Stimulated activated CD8-positive, alpha-beta memory T cell treated with anti-CD3 and anti-CD28 coated beads, Interleukin-12 subunit alpha, Interleukin-12 subunit beta, amount 100 ng/mL, for 1 hour (primary cell): ENCODE measurements around the gene PHACTR1.

Experiments
- DNase-seq: peaks from one replicate; pipeline ENCODE4 v3.0.0-alpha.2; 2020; ENCODE audit warnings: low read depth

The PHACTR1 gene

GRCh38 chr6:13072686-13073347, 356.2 kb downstream of the PHACTR1 start:
- DNase-seq, result no peak

GRCh38 chr6:13074415-13075140, 358.0 kb downstream of the PHACTR1 start:
- DNase-seq, result no peak

GRCh38 chr6:13075141-13075845, 358.7 kb downstream of the PHACTR1 start:
- DNase-seq, result no peak

- no peak for DNase-seq
These were observed 360.0 kb downstream of the PHACTR1 start for GRCh38 chr6:13076575-13076974.

- no peak for DNase-seq
These were observed 360.6 kb downstream of the PHACTR1 start for GRCh38 chr6:13077117-13077516.

- no peak for DNase-seq
These were observed 362.6 kb downstream of the PHACTR1 start for GRCh38 chr6:13079096-13079723.

- DNase-seq, result no peak
These were observed 364.1 kb downstream of the PHACTR1 start for GRCh38 chr6:13080462-13081188.

- DNase-seq, result no peak
These were observed 364.6 kb downstream of the PHACTR1 start for GRCh38 chr6:13081189-13081563.

- DNase-seq, result no peak
These were observed 372.9 kb downstream of the PHACTR1 start for GRCh38 chr6:13089296-13089994.

- no peak for DNase-seq
These were observed 374.6 kb downstream of the PHACTR1 start for GRCh38 chr6:13091192-13091591.

- no peak for DNase-seq
These were observed 378.3 kb downstream of the PHACTR1 start for GRCh38 chr6:13094781-13095425.

GRCh38 chr6:13096084-13096483, 379.5 kb downstream of the PHACTR1 start:
- DNase-seq, result no peak

GRCh38 chr6:13097454-13097853, 380.9 kb downstream of the PHACTR1 start:
- no peak for DNase-seq

GRCh38 chr6:13098006-13098405, 381.4 kb downstream of the PHACTR1 start:
- no peak for DNase-seq

- no peak for DNase-seq
These were observed 382.4 kb downstream of the PHACTR1 start for GRCh38 chr6:13098793-13099570.

- no peak for DNase-seq
These were observed 383.2 kb downstream of the PHACTR1 start for GRCh38 chr6:13099771-13100170.

GRCh38 chr6:13101409-13101808, 384.8 kb downstream of the PHACTR1 start:
- DNase-seq, result no peak

GRCh38 chr6:13101985-13102384, 385.4 kb downstream of the PHACTR1 start:
- DNase-seq, result no peak

GRCh38 chr6:13103169-13103568, 386.6 kb downstream of the PHACTR1 start:
- DNase-seq, result no peak

GRCh38 chr6:13105139-13105538, 388.6 kb downstream of the PHACTR1 start:
- DNase-seq, result no peak
